ENCODE data around the gene INPP5A.
"Not testable (repeated sequence)": the region's sequence is repeated elsewhere in the genome, so short reads cannot be mapped to it uniquely, and the experiment has no call there.

INPP5A gene

GRCh38 chr10:132698761-132699391, 161.3 kb downstream of the INPP5A start:
- in situ Hi-C loops (cut with MboI; ENCODE audit: low pct_unique_long_range_greater_than_20kb, low sequenced_read_pairs), result no loop called here
- no peak for DNase-seq

- DNase-seq, result no peak
These were observed 162.0 kb downstream of the INPP5A start for GRCh38 chr10:132699411-132700155.

GRCh38 chr10:132700156-132701098, 162.8 kb downstream of the INPP5A start:
- in situ Hi-C loops (cut with MboI; ENCODE audit: low pct_unique_long_range_greater_than_20kb, low sequenced_read_pairs), result no loop called here
- no peak for DNase-seq

More at GRCh38 chr10:132699411-132700155, 162.0 kb downstream of the INPP5A start:
- in situ Hi-C loops (cut with MboI; ENCODE audit: low pct_unique_long_range_greater_than_20kb, low sequenced_read_pairs), result no loop called here

GRCh38 chr10:132701099-132701845, 163.7 kb downstream of the INPP5A start:
- in situ Hi-C loops (cut with MboI; ENCODE audit: low pct_unique_long_range_greater_than_20kb, low sequenced_read_pairs), result no loop called here
- DNase-seq, result no peak

- in situ Hi-C loops (cut with MboI; ENCODE audit: low pct_unique_long_range_greater_than_20kb, low sequenced_read_pairs), result no loop called here
- DNase-seq, result no peak
These were observed 164.2 kb downstream of the INPP5A start for GRCh38 chr10:132701846-132702190.

GRCh38 chr10:132702601-132703418, 165.2 kb downstream of the INPP5A start:
- no peak for DNase-seq
- in situ Hi-C loops (cut with MboI; ENCODE audit: low pct_unique_long_range_greater_than_20kb, low sequenced_read_pairs), result no loop called here

GRCh38 chr10:132703419-132704007, 165.9 kb downstream of the INPP5A start:
- in situ Hi-C loops (cut with MboI; ENCODE audit: low pct_unique_long_range_greater_than_20kb, low sequenced_read_pairs), result no loop called here
- no peak for DNase-seq

GRCh38 chr10:132704008-132704814, 166.6 kb downstream of the INPP5A start:
- in situ Hi-C loops (cut with MboI; ENCODE audit: low pct_unique_long_range_greater_than_20kb, low sequenced_read_pairs), result no loop called here
- DNase-seq, result no peak

GRCh38 chr10:132704815-132705064, 167.2 kb downstream of the INPP5A start:
- in situ Hi-C loops (cut with MboI; ENCODE audit: low pct_unique_long_range_greater_than_20kb, low sequenced_read_pairs); DNase-seq: not testable (repeated sequence)

- in situ Hi-C loops (cut with MboI; ENCODE audit: low pct_unique_long_range_greater_than_20kb, low sequenced_read_pairs), result no loop called here
- DNase-seq, result no peak
These were observed 167.6 kb downstream of the INPP5A start for GRCh38 chr10:132705173-132705572.

GRCh38 chr10:132705943-132706342, 168.4 kb downstream of the INPP5A start:
- in situ Hi-C loops (cut with MboI; ENCODE audit: low pct_unique_long_range_greater_than_20kb, low sequenced_read_pairs), result no loop called here
- no peak for DNase-seq

- in situ Hi-C loops (cut with MboI; ENCODE audit: low pct_unique_long_range_greater_than_20kb, low sequenced_read_pairs), result no loop called here
- no peak for DNase-seq
These were observed 169.1 kb downstream of the INPP5A start for GRCh38 chr10:132706701-132707100.

GRCh38 chr10:132707121-132707775, 169.7 kb downstream of the INPP5A start:
- DNase-seq, result no peak
- in situ Hi-C loops (cut with MboI; ENCODE audit: low pct_unique_long_range_greater_than_20kb, low sequenced_read_pairs), result no loop called here

GRCh38 chr10:132707776-132708171, 170.2 kb downstream of the INPP5A start:
- in situ Hi-C loops (cut with MboI; ENCODE audit: low pct_unique_long_range_greater_than_20kb, low sequenced_read_pairs), result no loop called here
- no peak for DNase-seq

- in situ Hi-C loops (cut with MboI; ENCODE audit: low pct_unique_long_range_greater_than_20kb, low sequenced_read_pairs), result no loop called here
- DNase-seq, result no peak
These were observed 170.9 kb downstream of the INPP5A start for GRCh38 chr10:132708441-132708840.

- in situ Hi-C loops (cut with MboI; ENCODE audit: low pct_unique_long_range_greater_than_20kb, low sequenced_read_pairs), result no loop called here
- no peak for DNase-seq
These were observed 171.3 kb downstream of the INPP5A start for GRCh38 chr10:132708936-132709335.

- in situ Hi-C loops (cut with MboI; ENCODE audit: low pct_unique_long_range_greater_than_20kb, low sequenced_read_pairs), result no loop called here
These were observed 171.9 kb downstream of the INPP5A start for GRCh38 chr10:132709471-132709951.

More at GRCh38 chr10:132709471-132709951, 171.9 kb downstream of the INPP5A start:
- DNase-seq, result no peak
